ENCODE data around the gene PTPRT. TPM values are rescaled to one million over a fixed set of nuclear protein-coding genes. Genes with fewer than 3 reads are reported as not detected.

The PTPRT gene
- total RNA-seq, 1 donor from 2014 or later: not detected

DNA sequence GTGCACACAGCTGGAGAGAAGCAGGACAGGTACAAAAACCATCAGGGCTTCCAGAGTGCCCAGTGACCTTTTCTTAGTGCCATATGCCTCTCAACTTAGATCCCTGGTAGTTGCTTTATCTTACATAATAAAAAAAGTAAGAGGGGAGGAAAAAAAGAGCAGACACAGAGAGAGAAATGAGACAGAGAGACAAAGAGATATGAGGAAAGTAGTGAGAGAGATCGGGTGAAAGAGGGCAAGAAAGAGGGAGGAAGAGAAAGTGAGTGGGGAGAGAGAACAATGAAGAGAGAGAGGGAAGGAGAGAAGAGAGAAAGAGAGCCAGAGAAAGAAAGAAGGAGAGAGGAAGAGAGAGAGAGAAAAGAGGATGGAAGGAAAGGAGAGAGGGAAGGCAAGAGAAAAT lies 131.6 kb downstream of the PTPRT start:
- no peak for DNase-seq (ENCODE audit: low spot score)
- no peak overlapping the region for H3K27ac Mint-ChIP-seq
- H3K9me3 Mint-ChIP-seq: no peaks in the 10 kb centered on the region
- H3K27me3 Mint-ChIP-seq (ENCODE audit: insufficient read depth): peaks cover 2% of the 10 kb centered on the region
- no peak overlapping the region for H3K4me3 Mint-ChIP-seq
- intact Hi-C loops (cut with micrococcal nuclease): no loop called here
- H3K36me3 Mint-ChIP-seq (ENCODE audit: low read depth): no peaks in the 10 kb centered on the region
- H3K4me1 Mint-ChIP-seq (ENCODE audit: low read depth): no peaks in the 10 kb centered on the region

DNA sequence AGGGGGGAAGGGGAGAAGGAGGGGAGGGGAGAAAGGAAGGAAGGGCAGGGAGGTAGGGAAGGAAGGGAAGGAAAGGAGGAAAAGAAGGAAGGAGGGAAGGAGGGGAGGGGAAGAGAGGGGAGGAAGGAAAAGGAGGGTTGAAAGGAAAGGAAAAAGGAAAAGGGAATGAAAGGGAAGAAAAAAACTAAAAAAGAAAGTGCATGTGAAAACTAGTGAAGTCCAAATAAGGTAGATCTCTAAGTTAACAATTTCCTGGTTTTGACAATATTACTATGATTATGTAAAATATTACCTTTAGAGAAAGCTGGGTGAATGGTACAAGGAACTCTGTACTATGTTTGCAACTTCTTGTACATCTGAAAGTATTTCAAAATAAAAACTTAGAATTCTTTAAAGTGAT lies 132.4 kb downstream of the PTPRT start:
- H3K36me3 Mint-ChIP-seq (ENCODE audit: low read depth): no peaks in the 10 kb centered on the region
- no peak overlapping the region for H3K4me3 Mint-ChIP-seq
- H3K4me1 Mint-ChIP-seq (ENCODE audit: low read depth): no peaks in the 10 kb centered on the region
- no peak overlapping the region for H3K27ac Mint-ChIP-seq
- H3K27me3 Mint-ChIP-seq (ENCODE audit: insufficient read depth): peaks cover 2% of the 10 kb centered on the region
- no peaks in the 10 kb centered on the region for H3K9me3 Mint-ChIP-seq
- intact Hi-C loops (cut with micrococcal nuclease): no loop called here
- DNase-seq (ENCODE audit: low spot score): no peak

DNA sequence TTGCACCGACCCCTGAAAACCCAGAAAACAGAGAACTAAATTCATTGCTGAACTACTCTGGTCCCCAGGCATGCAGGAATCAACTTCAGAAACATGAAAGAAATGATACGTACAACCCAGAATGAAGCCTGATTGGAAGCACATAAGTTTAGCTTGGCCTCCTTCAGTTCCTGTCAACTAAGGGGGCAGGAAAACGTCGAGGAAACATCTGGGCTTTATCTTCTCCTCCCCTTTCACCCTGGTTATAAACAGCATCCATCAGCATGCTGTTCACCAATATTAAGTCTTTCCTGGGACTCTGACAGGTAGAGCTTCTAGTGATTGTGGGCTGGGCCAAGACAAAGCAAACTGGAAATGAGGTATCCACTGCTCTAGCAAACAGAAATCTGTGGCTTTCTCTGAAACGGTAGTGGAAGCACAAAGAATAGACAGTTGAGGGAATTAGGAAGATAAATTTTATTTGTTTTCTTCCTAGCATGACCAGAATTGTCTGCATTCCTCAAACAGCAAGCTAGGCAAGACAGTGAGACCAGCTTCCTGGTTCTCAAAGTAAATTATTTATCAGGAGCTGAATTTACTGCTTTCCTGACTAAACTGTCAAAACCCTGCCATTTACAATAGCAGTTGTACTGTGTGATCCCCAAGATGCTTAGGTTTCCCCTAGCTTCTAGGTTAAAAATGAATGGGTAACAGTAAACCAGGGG lies 134.4 kb downstream of the PTPRT start:
- H3K9me3 Mint-ChIP-seq: no peaks in the 10 kb centered on the region
- no peaks in the 10 kb centered on the region for H3K27me3 Mint-ChIP-seq (ENCODE audit: insufficient read depth)
- intact Hi-C loops (cut with micrococcal nuclease): no loop called here
- H3K4me3 Mint-ChIP-seq: no peak overlapping the region
- H3K27ac Mint-ChIP-seq: no peak overlapping the region
- no peaks in the 10 kb centered on the region for H3K36me3 Mint-ChIP-seq (ENCODE audit: low read depth)
- no peaks in the 10 kb centered on the region for H3K4me1 Mint-ChIP-seq (ENCODE audit: low read depth)
- DNase-seq (ENCODE audit: low spot score): no peak

DNA sequence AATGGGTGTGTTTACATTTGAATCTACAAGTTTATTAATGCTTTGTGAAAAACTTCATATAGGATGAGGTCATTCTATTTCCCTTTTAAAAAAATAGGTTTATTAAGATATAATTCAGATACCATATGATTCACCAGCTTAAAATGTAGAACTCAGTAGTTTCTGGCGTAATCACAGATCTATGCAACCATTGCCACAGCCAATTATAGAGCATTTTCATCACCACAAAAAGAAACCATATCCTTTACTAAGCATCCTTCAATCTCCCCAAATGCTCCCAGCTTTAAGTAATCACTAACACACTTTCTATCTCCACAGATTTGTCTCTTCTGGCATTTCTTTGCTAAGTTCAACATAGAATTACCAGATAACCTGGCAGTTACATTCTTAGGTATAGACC lies 137.2 kb downstream of the PTPRT start:
- H3K9me3 Mint-ChIP-seq: no peaks in the 10 kb centered on the region
- no peaks in the 10 kb centered on the region for H3K27me3 Mint-ChIP-seq (ENCODE audit: insufficient read depth)

DNA sequence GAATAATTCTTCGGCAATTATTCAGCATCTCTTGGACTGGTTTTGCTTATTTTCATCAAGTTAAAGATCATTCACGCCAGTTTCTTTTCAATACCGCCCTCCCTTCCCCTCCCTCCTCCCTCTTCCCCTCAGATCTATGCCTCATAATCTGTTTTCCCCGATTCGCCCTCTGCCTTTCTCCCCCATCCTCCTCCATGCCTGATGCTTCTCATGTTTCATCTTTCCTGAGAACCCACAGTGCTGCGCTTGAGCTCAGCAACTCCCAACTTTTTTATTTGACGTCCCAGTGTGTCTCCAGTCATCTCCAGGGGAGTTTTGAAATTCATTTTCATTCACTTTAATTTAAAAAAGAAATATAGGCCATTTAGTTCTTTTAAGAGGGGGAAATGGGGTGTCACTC lies 142.7 kb downstream of the PTPRT start:
- Mint-ChIP-seq H3K9me3 (no peaks in the 10 kb centered on the region), H3K27me3 (ENCODE audit: insufficient read depth) (no peaks in the 10 kb centered on the region), H3K4me3 (no peak overlapping the region), H3K4me1 (ENCODE audit: low read depth) (no peaks in the 10 kb centered on the region), H3K36me3 (ENCODE audit: low read depth) (no peaks in the 10 kb centered on the region), H3K27ac (no peak overlapping the region)
- no peak for DNase-seq (ENCODE audit: low spot score)
- intact Hi-C loops (cut with micrococcal nuclease): no loop called here

More for the DNA sequence above, 137.2 kb downstream of the PTPRT start:
- Mint-ChIP-seq H3K27ac (no peak overlapping the region), H3K4me1 (ENCODE audit: low read depth) (no peaks in the 10 kb centered on the region), H3K36me3 (ENCODE audit: low read depth) (no peaks in the 10 kb centered on the region), H3K4me3 (no peak overlapping the region)
- intact Hi-C loops (cut with micrococcal nuclease): no loop called here
- DNase-seq (ENCODE audit: low spot score): no peak

DNA sequence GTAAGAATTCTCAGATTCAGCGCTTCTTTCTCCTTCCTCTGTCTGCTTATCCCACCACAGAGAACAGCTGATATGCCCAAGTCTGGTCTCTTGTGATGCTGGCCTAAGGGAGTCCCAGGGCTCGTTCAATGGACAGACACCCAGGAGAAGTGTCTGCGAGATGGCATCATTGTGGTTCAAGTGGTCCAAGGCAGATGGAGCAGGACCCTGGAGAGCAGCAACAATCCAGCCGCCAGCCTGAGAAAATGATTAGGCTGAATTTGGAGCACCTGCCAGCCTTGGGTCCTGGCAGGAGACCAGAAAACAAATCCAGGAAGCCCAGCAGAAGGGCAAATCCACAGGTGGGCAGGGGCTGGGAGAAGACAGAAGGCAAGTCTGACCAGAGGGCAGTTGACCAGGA lies 145.8 kb downstream of the PTPRT start:
- intact Hi-C loops (cut with micrococcal nuclease): no loop called here

DNA sequence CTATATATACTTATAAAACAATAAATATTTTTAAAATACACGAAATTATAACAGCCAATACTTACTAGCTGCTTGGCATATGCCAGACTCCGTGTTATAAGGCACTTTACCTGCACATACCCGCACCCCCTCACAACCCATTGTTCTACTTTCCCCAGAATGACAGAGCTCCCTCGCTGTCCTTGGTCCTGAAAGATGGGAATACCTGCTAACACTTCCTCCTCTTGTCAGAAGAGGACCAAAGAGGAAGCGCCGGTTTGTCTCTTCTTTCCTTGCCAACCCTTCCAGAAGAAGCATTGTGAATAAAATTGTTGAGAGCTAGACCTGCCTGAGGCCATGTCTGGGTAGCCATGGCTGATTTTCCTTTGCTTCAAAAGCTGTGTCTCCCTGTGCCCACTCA lies 149.3 kb downstream of the PTPRT start:
- Mint-ChIP-seq H3K27ac (no peak overlapping the region), H3K4me3 (no peak overlapping the region), H3K9me3 (no peaks in the 10 kb centered on the region), H3K36me3 (ENCODE audit: low read depth) (no peaks in the 10 kb centered on the region), H3K27me3 (ENCODE audit: insufficient read depth) (no peaks in the 10 kb centered on the region), H3K4me1 (ENCODE audit: low read depth) (no peaks in the 10 kb centered on the region)
- no peak for DNase-seq (ENCODE audit: low spot score)
- intact Hi-C loops (cut with micrococcal nuclease): no loop called here

More for the DNA sequence above, 145.8 kb downstream of the PTPRT start:
- H3K27ac Mint-ChIP-seq: no peak overlapping the region
- DNase-seq (ENCODE audit: low spot score): no peak
- no peaks in the 10 kb centered on the region for H3K36me3 Mint-ChIP-seq (ENCODE audit: low read depth)
- H3K9me3 Mint-ChIP-seq: no peaks in the 10 kb centered on the region
- H3K4me3 Mint-ChIP-seq: no peak overlapping the region
- no peaks in the 10 kb centered on the region for H3K27me3 Mint-ChIP-seq (ENCODE audit: insufficient read depth)
- no peaks in the 10 kb centered on the region for H3K4me1 Mint-ChIP-seq (ENCODE audit: low read depth)

DNA sequence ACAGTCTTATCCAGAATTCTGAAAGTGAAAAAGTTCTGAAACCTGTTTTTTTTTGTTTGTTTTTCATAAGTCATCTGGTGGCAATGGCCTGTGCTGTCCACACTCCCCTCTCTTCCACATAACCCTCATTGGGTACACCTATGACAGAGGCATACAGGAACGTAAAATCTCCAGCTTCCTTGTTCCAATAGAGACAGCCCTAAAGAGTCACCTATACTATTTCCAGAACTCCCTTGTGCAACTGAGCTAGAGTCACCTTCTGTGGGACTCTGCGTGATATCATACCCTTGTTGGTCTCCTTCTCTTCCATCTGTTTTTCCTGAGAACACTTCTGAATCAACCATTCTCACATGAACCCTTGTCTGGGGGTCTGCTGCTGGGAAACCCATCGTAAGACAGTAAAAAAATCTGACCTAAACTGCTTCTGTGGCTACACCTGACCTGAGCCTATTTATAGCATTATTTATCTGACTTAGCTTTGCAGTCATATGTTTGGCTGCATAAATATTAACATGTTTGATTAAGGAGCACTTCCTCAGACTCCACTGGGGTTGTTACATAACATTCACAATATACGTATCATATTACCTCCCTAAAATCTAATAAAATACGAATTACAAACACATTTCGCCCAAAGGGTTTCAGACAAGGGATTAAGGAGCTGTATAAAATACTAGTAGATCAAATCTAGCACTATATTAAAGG lies 151.9 kb downstream of the PTPRT start:
- Mint-ChIP-seq H3K4me3 (no peak overlapping the region), H3K36me3 (ENCODE audit: low read depth) (no peaks in the 10 kb centered on the region), H3K4me1 (ENCODE audit: low read depth) (no peaks in the 10 kb centered on the region), H3K9me3 (no peaks in the 10 kb centered on the region), H3K27me3 (ENCODE audit: insufficient read depth) (no peaks in the 10 kb centered on the region), H3K27ac (no peak overlapping the region)
- intact Hi-C loops (cut with micrococcal nuclease): no loop called here
- no peak for DNase-seq (ENCODE audit: low spot score)

DNA sequence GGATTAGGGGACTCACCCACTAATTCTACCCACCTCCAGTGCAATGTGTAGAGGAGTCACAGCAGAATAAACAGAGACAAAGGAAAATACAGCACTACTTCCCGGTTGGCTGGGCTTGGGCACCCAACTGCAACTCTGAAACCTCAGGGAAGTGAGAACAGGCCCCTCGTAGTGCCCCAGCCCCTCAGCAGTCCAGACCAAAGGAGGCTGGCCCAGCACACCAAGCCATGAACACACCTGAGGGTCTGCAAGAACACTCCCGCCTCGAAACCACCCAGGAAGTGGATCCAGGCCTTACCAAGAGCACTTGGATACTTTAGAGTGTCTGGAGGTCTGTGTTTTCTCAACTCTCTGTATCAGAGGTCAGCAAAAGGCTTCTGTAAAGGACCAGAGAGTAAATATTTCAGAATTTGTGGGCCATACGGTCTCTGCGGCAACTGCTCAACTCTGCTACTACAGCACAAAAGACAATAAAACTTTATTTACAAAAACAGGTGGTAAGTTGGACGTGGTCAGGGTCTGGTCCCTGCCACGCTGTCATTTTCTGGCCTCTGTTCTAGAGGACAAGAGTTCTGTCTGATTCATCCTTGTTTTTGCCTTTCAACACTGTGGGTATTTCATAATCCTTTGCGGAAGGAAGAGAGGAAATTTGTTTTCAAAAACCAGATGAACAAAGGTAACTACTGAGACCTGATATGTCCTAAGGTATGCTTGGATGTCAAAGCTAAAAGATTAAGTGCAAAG lies 154.6 kb downstream of the PTPRT start:
- no peaks in the 10 kb centered on the region for H3K9me3 Mint-ChIP-seq
- no peaks in the 10 kb centered on the region for H3K36me3 Mint-ChIP-seq (ENCODE audit: low read depth)
- DNase-seq (ENCODE audit: low spot score): no peak
- no peaks in the 10 kb centered on the region for H3K27me3 Mint-ChIP-seq (ENCODE audit: insufficient read depth)
- no peak overlapping the region for H3K27ac Mint-ChIP-seq
- intact Hi-C loops (cut with micrococcal nuclease): no loop called here
- no peaks in the 10 kb centered on the region for H3K4me1 Mint-ChIP-seq (ENCODE audit: low read depth)
- H3K4me3 Mint-ChIP-seq: no peak overlapping the region

DNA sequence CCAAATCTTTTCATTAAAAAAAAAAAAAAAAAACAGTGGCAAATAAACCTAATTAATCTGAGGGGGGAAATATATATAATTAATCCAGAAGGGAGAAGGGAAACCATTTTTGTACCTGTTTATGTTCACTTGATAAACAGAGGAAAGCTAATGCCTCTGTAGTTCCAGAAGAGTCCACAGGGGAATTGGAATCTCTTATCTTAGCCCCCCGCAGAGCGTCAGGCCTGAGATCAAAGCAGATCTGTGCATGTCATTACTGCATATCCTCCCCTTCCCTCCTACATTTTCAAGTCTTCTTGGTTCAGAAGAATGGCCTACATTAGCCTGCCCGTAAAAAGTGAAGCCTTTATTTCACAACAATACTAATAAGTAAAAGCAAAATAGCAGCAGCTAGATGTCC lies 157.2 kb downstream of the PTPRT start:
- no peaks in the 10 kb centered on the region for H3K9me3 Mint-ChIP-seq
- no peaks in the 10 kb centered on the region for H3K27me3 Mint-ChIP-seq (ENCODE audit: insufficient read depth)
- intact Hi-C loops (cut with micrococcal nuclease): no loop called here
- DNase-seq (ENCODE audit: low spot score): no peak
- H3K4me3 Mint-ChIP-seq: no peak overlapping the region
- H3K27ac Mint-ChIP-seq: no peak overlapping the region
- H3K36me3 Mint-ChIP-seq (ENCODE audit: low read depth): no peaks in the 10 kb centered on the region
- no peaks in the 10 kb centered on the region for H3K4me1 Mint-ChIP-seq (ENCODE audit: low read depth)

DNA sequence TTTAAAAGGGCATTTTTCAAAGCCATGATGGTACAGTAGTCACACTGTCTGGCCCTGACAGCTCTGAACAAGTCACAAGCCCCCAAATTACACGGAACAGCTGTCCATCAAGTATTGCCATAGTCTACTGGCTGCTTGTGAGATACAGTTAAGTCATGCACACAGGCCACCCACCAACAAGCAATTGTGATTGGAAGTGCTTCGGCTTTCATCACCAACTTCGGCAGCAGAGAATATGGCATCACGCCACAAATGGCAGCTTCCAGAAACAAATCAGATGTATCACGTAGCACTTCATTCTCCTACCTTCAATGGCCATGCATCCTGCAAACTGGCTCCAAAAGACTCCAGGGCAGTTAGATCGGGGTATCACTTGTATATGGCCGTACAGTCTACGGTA lies 160.5 kb downstream of the PTPRT start:
- H3K4me1 Mint-ChIP-seq (ENCODE audit: low read depth): no peaks in the 10 kb centered on the region
- DNase-seq (ENCODE audit: low spot score): no peak
- no peaks in the 10 kb centered on the region for H3K27me3 Mint-ChIP-seq (ENCODE audit: insufficient read depth)
- no peaks in the 10 kb centered on the region for H3K36me3 Mint-ChIP-seq (ENCODE audit: low read depth)
- H3K4me3 Mint-ChIP-seq: no peak overlapping the region
- H3K9me3 Mint-ChIP-seq: no peaks in the 10 kb centered on the region
- intact Hi-C loops (cut with micrococcal nuclease): no loop called here
- H3K27ac Mint-ChIP-seq: no peak overlapping the region

DNA sequence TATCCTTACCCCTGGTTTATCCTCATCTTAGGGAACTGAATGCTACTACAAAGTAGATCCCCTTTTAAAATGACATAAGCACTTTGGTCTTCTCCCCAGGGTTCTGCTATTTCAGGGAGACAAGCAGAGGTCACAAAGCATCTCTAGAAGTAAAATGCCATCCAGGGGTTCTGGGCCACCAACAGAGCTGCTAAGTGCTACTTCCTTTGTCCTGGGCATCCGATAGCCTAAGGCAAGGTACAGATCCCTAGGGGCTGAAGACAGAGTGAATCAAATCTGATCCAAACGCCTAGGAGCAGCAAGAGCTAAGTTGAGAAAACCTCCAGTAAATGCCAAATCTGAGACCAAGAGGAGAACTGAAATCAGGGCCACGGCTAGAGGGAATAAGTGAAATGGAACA lies 161.2 kb downstream of the PTPRT start:
- H3K4me1 Mint-ChIP-seq (ENCODE audit: low read depth): no peaks in the 10 kb centered on the region

DNA sequence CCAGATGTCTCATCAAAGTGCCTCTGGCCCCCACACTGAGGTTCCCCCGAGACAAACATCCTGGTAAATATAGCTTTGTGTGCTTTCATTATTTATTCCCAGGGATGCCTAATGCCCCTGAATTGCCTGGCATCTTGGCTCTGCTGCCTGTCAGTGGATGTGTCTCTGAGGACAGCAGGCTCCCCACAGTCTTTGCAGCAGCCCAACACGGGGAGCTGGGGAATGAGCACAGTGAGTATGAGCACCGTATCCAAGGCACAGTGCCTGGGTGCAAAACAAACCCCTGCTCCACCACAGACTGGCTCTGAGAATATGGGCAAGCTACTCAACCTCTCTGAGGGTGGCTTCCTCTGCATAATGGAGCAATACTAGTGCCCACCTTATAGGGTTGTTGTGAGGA lies 165.9 kb downstream of the PTPRT start:
- intact Hi-C loops (cut with micrococcal nuclease): no loop called here
- no peaks in the 10 kb centered on the region for H3K4me1 Mint-ChIP-seq (ENCODE audit: low read depth)
- H3K9me3 Mint-ChIP-seq: no peaks in the 10 kb centered on the region
- DNase-seq (ENCODE audit: low spot score): no peak
- H3K27ac Mint-ChIP-seq: no peak overlapping the region
- H3K27me3 Mint-ChIP-seq (ENCODE audit: insufficient read depth): no peaks in the 10 kb centered on the region
- no peaks in the 10 kb centered on the region for H3K36me3 Mint-ChIP-seq (ENCODE audit: low read depth)
- H3K4me3 Mint-ChIP-seq: no peak overlapping the region

More for the DNA sequence above, 161.2 kb downstream of the PTPRT start:
- Mint-ChIP-seq H3K27ac (no peak overlapping the region), H3K4me3 (no peak overlapping the region), H3K9me3 (no peaks in the 10 kb centered on the region), H3K36me3 (ENCODE audit: low read depth) (no peaks in the 10 kb centered on the region), H3K27me3 (ENCODE audit: insufficient read depth) (no peaks in the 10 kb centered on the region)
- intact Hi-C loops (cut with micrococcal nuclease): no loop called here
- no peak for DNase-seq (ENCODE audit: low spot score)

Measured in activated T-helper 1 cell treated with anti-CD3 and anti-CD28 coated beads, Interleukin-12 subunit alpha, Interleukin-12 subunit beta, Interleukin-2, Interleukin-4 antibody, amounts not matched to agents 30 ng/mL and 10 ng/mL and 1 ng/mL, durations not matched to agents 14 hours and 24 hours and 36 hours (primary cell).